ENCODE measurements around the gene SLC22A15.
A peak's percentile ranks its signal among the peaks of the same experiment; 100 is the strongest.

Gene SLC22A15

DNA sequence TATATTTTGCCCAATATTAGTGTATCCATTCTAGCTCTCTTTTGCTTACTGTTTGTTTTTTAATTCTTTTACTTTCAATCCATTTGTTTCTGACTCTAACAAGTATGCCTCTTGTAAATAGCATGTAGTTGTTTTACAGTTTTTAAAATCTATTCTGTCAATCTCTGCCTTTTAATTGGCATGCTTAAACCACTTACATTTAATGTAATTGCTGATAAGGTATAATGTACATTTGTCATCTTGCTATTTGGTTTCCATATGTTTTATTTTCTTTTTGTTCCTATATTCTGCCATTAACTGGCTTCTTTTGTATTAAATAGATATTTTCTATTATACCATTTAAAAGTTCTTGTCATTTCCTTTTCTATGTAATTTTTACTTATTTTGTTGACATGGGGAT lies 118.7 kb downstream of the SLC22A15 start:
- Histone ChIP-seq H3K9me3 (ENCODE audit: control insufficient read depth in 5 of 5, low read length in 5 of 5) (peaks cover 7 to 19% (median 9%) of the 10 kb centered on the region in 5 donors), H3K4me3 (ENCODE audit: low read depth in 1 of 5, low read length in 5 of 5) (no peak overlapping the region), H3K4me1 (ENCODE audit: control insufficient read depth in 5 of 5, insufficient read depth in 5 of 5, low read length in 5 of 5) (no peaks in the 10 kb centered on the region), H3K36me3 (ENCODE audit: control insufficient read depth in 5 of 5, insufficient read depth in 5 of 5, low read length in 5 of 5) (no peaks in the 10 kb centered on the region), H3K9ac (ENCODE audit: low read length in 5 of 5) (no peak overlapping the region), H3K27me3 (ENCODE audit: control insufficient read depth in 5 of 5, insufficient read depth in 4 of 5, low read length in 5 of 5) (no peaks in the 10 kb centered on the region), H3K27ac (ENCODE audit: low read depth, low read length) (no peak overlapping the region)

DNA sequence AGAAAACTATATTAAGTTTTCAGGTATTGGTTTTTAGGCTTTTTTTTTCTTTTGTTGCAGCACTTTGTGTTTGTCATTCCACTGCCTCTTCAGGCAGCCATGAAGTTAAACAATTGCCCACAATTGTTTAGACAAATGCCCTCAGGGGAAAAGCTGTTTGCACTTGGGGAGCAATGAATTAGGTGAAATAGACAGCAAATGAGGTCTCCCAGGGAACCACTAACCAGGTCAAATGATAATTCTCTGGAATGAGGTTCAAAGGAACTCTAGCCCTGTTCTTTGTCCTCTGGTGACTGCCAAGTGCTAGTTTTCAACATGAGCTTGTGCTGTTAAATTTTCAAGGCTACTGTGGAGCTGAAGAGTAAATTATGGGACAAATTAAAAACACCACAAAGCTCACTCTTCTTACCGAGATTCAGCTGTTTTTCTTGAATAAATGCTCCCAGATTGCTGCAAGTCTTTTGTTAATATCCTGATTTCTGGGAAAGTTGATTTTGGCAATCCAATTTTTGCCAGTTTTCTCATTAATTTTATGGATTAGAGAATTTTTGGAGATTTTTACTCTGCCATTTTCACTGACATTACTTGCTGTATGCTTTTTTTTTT lies 119.8 kb downstream of the SLC22A15 start:
- Histone ChIP-seq H3K4me3 (ENCODE audit: low read depth in 1 of 5, low read length in 5 of 5) (no peak overlapping the region), H3K9me3 (ENCODE audit: control insufficient read depth in 5 of 5, low read length in 5 of 5) (peaks cover 2 to 16% (median 6%) of the 10 kb centered on the region in 5 donors), H3K27me3 (ENCODE audit: control insufficient read depth in 5 of 5, insufficient read depth in 4 of 5, low read length in 5 of 5) (no peaks in the 10 kb centered on the region), H3K9ac (ENCODE audit: low read length in 5 of 5) (no peak overlapping the region), H3K27ac (ENCODE audit: low read depth, low read length) (no peak overlapping the region), H3K4me1 (ENCODE audit: control insufficient read depth in 5 of 5, insufficient read depth in 5 of 5, low read length in 5 of 5) (no peaks in the 10 kb centered on the region), H3K36me3 (ENCODE audit: control insufficient read depth in 5 of 5, insufficient read depth in 5 of 5, low read length in 5 of 5) (no peaks in the 10 kb centered on the region)

GRCh38 chr1:116097626-116098025 lies 121.3 kb downstream of the SLC22A15 start:
- no peak overlapping the region for H3K27ac ChIP-seq (ENCODE audit: low read depth, low read length)
- peaks cover 0 to 16% (median 3%) of the 10 kb centered on the region in 5 donors for H3K9me3 ChIP-seq (ENCODE audit: control insufficient read depth in 5 of 5, low read length in 5 of 5)
- H3K4me1 ChIP-seq (ENCODE audit: control insufficient read depth in 5 of 5, insufficient read depth in 5 of 5, low read length in 5 of 5), result no peaks in the 10 kb centered on the region
- H3K9ac ChIP-seq (ENCODE audit: low read length in 5 of 5), result no peak overlapping the region
- H3K36me3 ChIP-seq (ENCODE audit: control insufficient read depth in 5 of 5, insufficient read depth in 5 of 5, low read length in 5 of 5), result no peaks in the 10 kb centered on the region
- no peaks in the 10 kb centered on the region for H3K27me3 ChIP-seq (ENCODE audit: control insufficient read depth in 5 of 5, insufficient read depth in 4 of 5, low read length in 5 of 5)
- H3K4me3 ChIP-seq (ENCODE audit: low read depth in 1 of 5, low read length in 5 of 5), result no peak overlapping the region

DNA sequence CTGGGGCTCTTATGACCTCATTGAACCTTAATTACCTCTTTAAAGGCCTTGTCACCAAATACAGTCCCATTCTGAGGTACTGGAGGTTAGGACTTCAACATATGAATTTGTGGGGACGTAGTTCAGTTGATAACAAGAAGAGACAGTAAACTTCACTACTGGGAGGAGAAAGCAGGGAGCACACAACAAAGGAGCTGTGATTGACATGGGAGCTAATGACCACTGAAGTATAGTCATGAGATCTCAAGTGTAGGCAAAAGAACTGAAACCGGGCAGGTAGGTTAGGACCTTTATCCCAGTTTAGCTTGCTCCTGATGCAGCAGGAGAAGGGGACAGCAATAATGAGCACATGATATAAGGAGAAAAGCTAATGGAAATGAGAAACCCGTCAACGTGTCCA lies 123.1 kb downstream of the SLC22A15 start:
- no peaks in the 10 kb centered on the region for H3K36me3 ChIP-seq (ENCODE audit: control insufficient read depth in 5 of 5, insufficient read depth in 5 of 5, low read length in 5 of 5)
- peaks cover 0 to 16% (median 3%) of the 10 kb centered on the region in 5 donors for H3K9me3 ChIP-seq (ENCODE audit: control insufficient read depth in 5 of 5, low read length in 5 of 5)
- no peaks in the 10 kb centered on the region for H3K4me1 ChIP-seq (ENCODE audit: control insufficient read depth in 5 of 5, insufficient read depth in 5 of 5, low read length in 5 of 5)
- H3K27me3 ChIP-seq (ENCODE audit: control insufficient read depth in 5 of 5, insufficient read depth in 4 of 5, low read length in 5 of 5), result no peaks in the 10 kb centered on the region
- H3K27ac ChIP-seq (ENCODE audit: low read depth, low read length), result no peak overlapping the region
- H3K9ac ChIP-seq (ENCODE audit: low read length in 5 of 5), result no peak overlapping the region
- H3K4me3 ChIP-seq (ENCODE audit: low read depth in 1 of 5, low read length in 5 of 5), result no peak overlapping the region

GRCh38 chr1:116099919-116100318 lies 123.6 kb downstream of the SLC22A15 start:
- no peak overlapping the region for H3K4me3 ChIP-seq (ENCODE audit: low read depth in 1 of 5, low read length in 5 of 5)
- peaks cover 0 to 2% (median 0%) of the 10 kb centered on the region in 5 donors for H3K4me1 ChIP-seq (ENCODE audit: control insufficient read depth in 5 of 5, insufficient read depth in 5 of 5, low read length in 5 of 5)
- no peak overlapping the region for H3K9ac ChIP-seq (ENCODE audit: low read length in 5 of 5)
- H3K9me3 ChIP-seq (ENCODE audit: control insufficient read depth in 5 of 5, low read length in 5 of 5), result peaks cover 0 to 11% (median 3%) of the 10 kb centered on the region in 5 donors
- no peaks in the 10 kb centered on the region for H3K27me3 ChIP-seq (ENCODE audit: control insufficient read depth in 5 of 5, insufficient read depth in 4 of 5, low read length in 5 of 5)
- no peak overlapping the region for H3K27ac ChIP-seq (ENCODE audit: low read depth, low read length)
- H3K36me3 ChIP-seq (ENCODE audit: control insufficient read depth in 5 of 5, insufficient read depth in 5 of 5, low read length in 5 of 5), result no peaks in the 10 kb centered on the region

DNA sequence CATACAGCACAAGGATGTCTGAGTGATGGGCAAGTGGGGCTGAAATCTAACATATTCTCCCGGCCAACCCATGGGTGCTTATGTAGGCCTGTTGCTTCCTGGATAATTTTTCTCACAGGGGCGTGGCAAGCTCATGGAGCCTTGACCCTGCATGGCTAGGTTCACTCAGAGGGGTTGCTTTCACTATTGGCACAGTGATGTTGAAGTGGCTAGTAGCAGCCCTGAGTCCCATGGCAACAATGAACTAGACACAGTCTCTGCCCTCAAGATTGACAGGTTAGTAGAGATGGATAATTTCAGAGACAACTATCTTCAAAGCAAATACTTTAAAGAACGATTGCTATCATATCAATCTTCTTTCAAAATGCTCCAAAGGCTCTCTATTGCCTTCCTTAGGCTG lies 128.4 kb downstream of the SLC22A15 start:
- Histone ChIP-seq H3K36me3 (ENCODE audit: control insufficient read depth in 5 of 5, insufficient read depth in 5 of 5, low read length in 5 of 5) (no peaks in the 10 kb centered on the region), H3K4me3 (ENCODE audit: low read depth in 1 of 5, low read length in 5 of 5) (no peak overlapping the region), H3K9ac (ENCODE audit: low read length in 5 of 5) (no peak overlapping the region), H3K27ac (ENCODE audit: low read depth, low read length) (no peak overlapping the region), H3K4me1 (ENCODE audit: control insufficient read depth in 5 of 5, insufficient read depth in 5 of 5, low read length in 5 of 5) (peaks cover 0 to 8% (median 0%) of the 10 kb centered on the region in 5 donors), H3K9me3 (ENCODE audit: control insufficient read depth in 5 of 5, low read length in 5 of 5) (no peaks in the 10 kb centered on the region), H3K27me3 (ENCODE audit: control insufficient read depth in 5 of 5, insufficient read depth in 4 of 5, low read length in 5 of 5) (no peaks in the 10 kb centered on the region)

DNA sequence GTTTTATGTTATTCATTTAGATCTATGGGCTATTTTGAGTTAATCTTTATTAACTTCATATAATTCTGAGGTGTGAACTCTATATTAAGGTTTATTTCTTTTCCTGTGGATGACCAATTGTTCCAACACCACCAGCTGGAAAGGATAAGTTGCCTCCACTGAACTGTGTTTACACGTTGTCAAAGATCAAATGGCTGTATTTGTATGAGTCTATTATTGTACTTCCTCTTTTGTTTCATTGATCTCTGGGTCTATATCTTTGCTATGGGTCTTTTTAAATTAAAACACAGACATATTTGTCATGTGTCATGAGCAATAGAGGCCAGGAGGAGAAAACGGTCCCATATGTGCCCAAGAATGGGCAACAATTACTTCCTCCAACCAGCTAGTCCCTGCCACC lies 129.7 kb downstream of the SLC22A15 start:
- H3K4me3 ChIP-seq (ENCODE audit: low read depth in 1 of 5, low read length in 5 of 5), result no peak overlapping the region
- H3K9ac ChIP-seq (ENCODE audit: low read length in 5 of 5), result no peak overlapping the region
- H3K27ac ChIP-seq (ENCODE audit: low read depth, low read length), result no peak overlapping the region
- no peaks in the 10 kb centered on the region for H3K27me3 ChIP-seq (ENCODE audit: control insufficient read depth in 5 of 5, insufficient read depth in 4 of 5, low read length in 5 of 5)
- H3K9me3 ChIP-seq (ENCODE audit: control insufficient read depth in 5 of 5, low read length in 5 of 5), result no peaks in the 10 kb centered on the region
- H3K4me1 ChIP-seq (ENCODE audit: control insufficient read depth in 5 of 5, insufficient read depth in 5 of 5, low read length in 5 of 5), result peaks cover 0 to 15% (median under 1%) of the 10 kb centered on the region in 5 donors
- H3K36me3 ChIP-seq (ENCODE audit: control insufficient read depth in 5 of 5, insufficient read depth in 5 of 5, low read length in 5 of 5), result no peaks in the 10 kb centered on the region

- no peak overlapping the region for H3K27ac ChIP-seq (ENCODE audit: low read depth, low read length)
- peaks cover 0 to 22% (median 6%) of the 10 kb centered on the region in 5 donors for H3K4me1 ChIP-seq (ENCODE audit: control insufficient read depth in 5 of 5, insufficient read depth in 5 of 5, low read length in 5 of 5)
- H3K36me3 ChIP-seq (ENCODE audit: control insufficient read depth in 5 of 5, insufficient read depth in 5 of 5, low read length in 5 of 5), result no peaks in the 10 kb centered on the region
- no peaks in the 10 kb centered on the region for H3K9me3 ChIP-seq (ENCODE audit: control insufficient read depth in 5 of 5, low read length in 5 of 5)
- no peak overlapping the region for H3K4me3 ChIP-seq (ENCODE audit: low read depth in 1 of 5, low read length in 5 of 5)
- no peak overlapping the region for H3K9ac ChIP-seq (ENCODE audit: low read length in 5 of 5)
- H3K27me3 ChIP-seq (ENCODE audit: control insufficient read depth in 5 of 5, insufficient read depth in 4 of 5, low read length in 5 of 5), result no peaks in the 10 kb centered on the region
Measured at GRCh38 chr1:116106646-116107045, 130.3 kb downstream of the SLC22A15 start.

GRCh38 chr1:116107371-116107770 lies 131.1 kb downstream of the SLC22A15 start:
- H3K27ac ChIP-seq (ENCODE audit: low read depth, low read length), result no peak overlapping the region

DNA sequence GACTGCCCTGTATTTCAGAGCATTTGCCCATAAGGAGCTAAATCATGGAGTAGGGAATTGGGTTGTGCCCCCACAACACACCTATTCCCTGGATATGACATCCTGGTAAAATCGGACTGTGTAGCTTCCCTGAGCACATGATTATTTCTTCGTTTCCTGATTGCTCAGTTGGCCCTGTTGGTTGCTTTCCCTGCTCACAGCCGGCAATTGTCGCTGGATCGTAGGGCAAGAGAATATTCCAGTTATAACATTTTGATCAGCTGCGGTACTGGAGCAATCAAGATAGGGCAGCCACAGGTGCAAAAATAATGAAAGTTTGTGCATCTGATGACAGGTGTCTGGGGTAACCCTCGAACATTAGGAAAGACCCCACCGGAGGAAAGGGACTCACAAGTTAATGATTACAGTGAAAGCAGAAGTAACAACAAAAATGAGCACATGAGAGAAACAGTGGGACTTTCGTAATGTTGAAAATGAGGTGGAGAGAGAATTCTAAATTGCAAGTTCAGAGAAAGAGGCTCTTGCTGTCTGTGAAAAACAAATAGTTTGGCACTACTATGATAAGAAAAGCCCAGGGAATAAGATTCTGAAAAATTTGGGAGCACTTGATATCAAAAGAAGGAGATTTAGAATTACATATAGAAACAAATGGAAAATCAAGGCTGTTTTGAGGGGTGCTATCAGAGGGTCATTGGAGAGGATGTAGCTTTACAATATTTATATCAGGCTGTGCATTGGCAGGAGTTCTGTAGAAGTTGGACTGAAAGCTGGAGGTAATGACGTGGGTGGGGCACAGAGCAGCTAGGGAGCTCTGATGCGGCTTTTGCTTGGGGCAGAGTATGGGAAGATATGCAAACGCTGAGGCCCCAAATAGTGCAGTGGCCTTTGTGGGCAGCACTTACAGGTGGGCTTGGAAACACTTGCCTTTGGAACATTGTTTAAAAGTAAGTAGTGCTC lies 134.5 kb downstream of the SLC22A15 start, which contains the start of gene MAB21L3:
Gene MAB21L3, plus strand, starts transcription at position 833 of the 957 bp plus-strand sequence. CDS start 1,217 bp downstream, outside the sequence.
- H3K36me3 ChIP-seq (ENCODE audit: control insufficient read depth in 5 of 5, insufficient read depth in 5 of 5, low read length in 5 of 5), result no peaks in the 10 kb centered on the region
- no peaks in the 10 kb centered on the region for H3K27me3 ChIP-seq (ENCODE audit: control insufficient read depth in 5 of 5, insufficient read depth in 4 of 5, low read length in 5 of 5)
- peaks cover 0 to 39% (median 16%) of the 10 kb centered on the region in 5 donors for H3K4me1 ChIP-seq (ENCODE audit: control insufficient read depth in 5 of 5, insufficient read depth in 5 of 5, low read length in 5 of 5)
- H3K4me3 ChIP-seq (ENCODE audit: low read depth in 1 of 5, low read length in 5 of 5), result peak within 1 kb of the TSS in 1 of 5 donors; percentile 32
- peak within 1 kb of the TSS; percentile 10 for H3K27ac ChIP-seq (ENCODE audit: low read depth, low read length)
- H3K9me3 ChIP-seq (ENCODE audit: control insufficient read depth in 5 of 5, low read length in 5 of 5), result no peaks in the 10 kb centered on the region
- no peak within 1 kb of the TSS for H3K9ac ChIP-seq (ENCODE audit: low read length in 5 of 5)

More at GRCh38 chr1:116107371-116107770, 131.1 kb downstream of the SLC22A15 start:
- Histone ChIP-seq H3K36me3 (ENCODE audit: control insufficient read depth in 5 of 5, insufficient read depth in 5 of 5, low read length in 5 of 5) (no peaks in the 10 kb centered on the region), H3K4me1 (ENCODE audit: control insufficient read depth in 5 of 5, insufficient read depth in 5 of 5, low read length in 5 of 5) (peaks cover 0 to 28% (median 10%) of the 10 kb centered on the region in 5 donors), H3K9ac (ENCODE audit: low read length in 5 of 5) (no peak overlapping the region), H3K27me3 (ENCODE audit: control insufficient read depth in 5 of 5, insufficient read depth in 4 of 5, low read length in 5 of 5) (no peaks in the 10 kb centered on the region), H3K4me3 (ENCODE audit: low read depth in 1 of 5, low read length in 5 of 5) (no peak overlapping the region), H3K9me3 (ENCODE audit: control insufficient read depth in 5 of 5, low read length in 5 of 5) (no peaks in the 10 kb centered on the region)

Measured in subcutaneous abdominal adipose tissue (tissue), 5 donors.